ENCODE results near the gene ARHGAP10.

GRCh38 chr4:147847751-147848590 is 116.1 kb downstream of the ARHGAP10 start:
- TF ChIP-seq, protein P1, sequence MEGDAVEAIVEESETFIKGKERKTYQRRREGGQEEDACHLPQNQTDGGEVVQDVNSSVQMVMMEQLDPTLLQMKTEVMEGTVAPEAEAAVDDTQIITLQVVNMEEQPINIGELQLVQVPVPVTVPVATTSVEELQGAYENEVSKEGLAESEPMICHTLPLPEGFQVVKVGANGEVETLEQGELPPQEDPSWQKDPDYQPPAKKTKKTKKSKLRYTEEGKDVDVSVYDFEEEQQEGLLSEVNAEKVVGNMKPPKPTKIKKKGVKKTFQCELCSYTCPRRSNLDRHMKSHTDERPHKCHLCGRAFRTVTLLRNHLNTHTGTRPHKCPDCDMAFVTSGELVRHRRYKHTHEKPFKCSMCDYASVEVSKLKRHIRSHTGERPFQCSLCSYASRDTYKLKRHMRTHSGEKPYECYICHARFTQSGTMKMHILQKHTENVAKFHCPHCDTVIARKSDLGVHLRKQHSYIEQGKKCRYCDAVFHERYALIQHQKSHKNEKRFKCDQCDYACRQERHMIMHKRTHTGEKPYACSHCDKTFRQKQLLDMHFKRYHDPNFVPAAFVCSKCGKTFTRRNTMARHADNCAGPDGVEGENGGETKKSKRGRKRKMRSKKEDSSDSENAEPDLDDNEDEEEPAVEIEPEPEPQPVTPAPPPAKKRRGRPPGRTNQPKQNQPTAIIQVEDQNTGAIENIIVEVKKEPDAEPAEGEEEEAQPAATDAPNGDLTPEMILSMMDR (IDR thresholded peaks at IDR 0.05; ENCODE audit: insufficient read depth, low read depth, low read length) = no peak
- TF ChIP-seq EZH2 (IDR thresholded peaks at IDR 0.05; ENCODE audit: insufficient read depth, low read length) = no peak

All from astrocyte (in vitro differentiated cells and primary cell).